Stimulated activated CD8-positive, alpha-beta memory T cell treated with anti-CD3 and anti-CD28 coated beads, Interleukin-4, amount 100 ng/mL, for 1 hour (primary cell): Measurements from ENCODE around the gene CYP2W1.
"Not testable (repeated sequence)": the region's sequence is repeated elsewhere in the genome, so short reads cannot be mapped to it uniquely, and the experiment has no call there.

Experiments
- DNase-seq, 2 donors: peaks; one replicate each; pipeline ENCODE4 v3.0.0-alpha.2; 2020; ENCODE audit warnings: low read depth in 2 of 2, low spot score in 1 of 2

The CYP2W1 gene

GRCh38 chr7:996079-996872 is 13.3 kb downstream of the CYP2W1 start:
- no peak for DNase-seq

GRCh38 chr7:997404-998395 is 14.7 kb downstream of the CYP2W1 start:
- DNase-seq = no peak

GRCh38 chr7:999149-999879 is 16.3 kb downstream of the CYP2W1 start:
- DNase-seq = no peak

GRCh38 chr7:999941-1000935 is 17.3 kb downstream of the CYP2W1 start:
- DNase-seq = no peak

GRCh38 chr7:1001069-1001770 is 18.2 kb downstream of the CYP2W1 start:
- not testable (repeated sequence) for DNase-seq

- DNase-seq = not testable (repeated sequence)
Observed at GRCh38 chr7:1002026-1002425, 19.0 kb downstream of the CYP2W1 start.

- DNase-seq = not testable (repeated sequence)
Observed at GRCh38 chr7:1002445-1002844, 19.5 kb downstream of the CYP2W1 start.

GRCh38 chr7:1004018-1004852 is 21.3 kb downstream of the CYP2W1 start:
- DNase-seq = no peak

GRCh38 chr7:1005303-1005702 is 22.3 kb downstream of the CYP2W1 start:
- no peak for DNase-seq

- DNase-seq = no peak
Observed at GRCh38 chr7:1007901-1008300, 24.9 kb downstream of the CYP2W1 start.

GRCh38 chr7:1008733-1009363 is 25.9 kb downstream of the CYP2W1 start:
- no peak for DNase-seq

GRCh38 chr7:1009747-1010146 is 26.8 kb downstream of the CYP2W1 start:
- DNase-seq = no peak

- no peak for DNase-seq
Observed at GRCh38 chr7:1010226-1010625, 27.2 kb downstream of the CYP2W1 start.

GRCh38 chr7:1011297-1012003 is 28.5 kb downstream of the CYP2W1 start:
- DNase-seq = no peak

GRCh38 chr7:1012004-1012715 is 29.2 kb downstream of the CYP2W1 start:
- DNase-seq = no peak

- no peak for DNase-seq
Observed at GRCh38 chr7:1012716-1013095, 29.7 kb downstream of the CYP2W1 start.

GRCh38 chr7:1013581-1013980 is 30.6 kb downstream of the CYP2W1 start:
- DNase-seq = no peak
